Spleen (tissue), 11 donors: ENCODE results near the gene LRRC56. TPM values are rescaled to one million over a fixed set of nuclear protein-coding genes. Genes with fewer than 3 reads are reported as not detected.

Experiments used
- DNase-seq: peaks from one replicate; pipeline ENCODE4 v3.0.0-alpha.2; 2020
- H3K27ac ChIP-seq, 8 donors: fragments of 200-600 bp; sonication (generic) in 7 of 8; 1 replicate in 4 of 8; 2 replicates in 4 of 8; pipeline versions ENCODE4 v1.5.0 to v1.8.0; 2016 to 2021; ENCODE audit warnings: inconsistent platforms in 4 of 8, mild to moderate bottlenecking in 4 of 8, moderate library complexity in 1 of 8
- H3K27me3 ChIP-seq, 7 donors: fragments of 200-600 bp; sonication (generic) in 6 of 7; replicated peaks in 1 of 7; 1 replicate in 4 of 7; 2 replicates in 3 of 7; pipeline versions ENCODE4 v1.5.0 to v1.8.0; 2016 to 2021; ENCODE audit warnings: inconsistent platforms in 3 of 7, mild to moderate bottlenecking in 1 of 7
- H3K36me3 ChIP-seq, 6 donors: fragments of 200-600 bp; sonication (generic) in 5 of 6; 1 replicate in 4 of 6; 2 replicates in 2 of 6; pipeline versions ENCODE4 v1.5.0 to v1.8.0; 2016 to 2021; ENCODE audit warnings: inconsistent platforms in 2 of 6
- H3K4me1 ChIP-seq, 6 donors: fragments of 200-600 bp; sonication (generic) in 5 of 6; 1 replicate in 3 of 6; 2 replicates in 3 of 6; pipeline versions ENCODE4 v1.5.0 to v1.8.0; 2016 to 2021; ENCODE audit warnings: inconsistent platforms in 3 of 6
- H3K4me3 ChIP-seq, 8 donors: fragments of 200-600 bp; sonication (generic) in 7 of 8; 1 replicate in 4 of 8; 2 replicates in 4 of 8; pipeline versions ENCODE4 v1.5.0 to v1.8.0; 2016 to 2021; ENCODE audit warnings: inconsistent platforms in 4 of 8, mild to moderate bottlenecking in 4 of 8, moderate library complexity in 2 of 8
- H3K9me3 ChIP-seq, 8 donors: fragments of 200-600 bp; sonication (generic) in 7 of 8; 1 replicate in 4 of 8; 2 replicates in 4 of 8; pipeline versions ENCODE4 v1.5.0 to v1.8.0; 2016 to 2021; ENCODE audit warnings: inconsistent platforms in 4 of 8
- POLR2A ChIP-seq, 3 donors: fragments of 450-650 bp; IDR thresholded peaks; one replicate each; pipeline ENCODE4 v1.5.1; 2017; ENCODE audit warnings: antibody characterized with exemption in 3 of 3, mild to moderate bottlenecking in 1 of 3
- POLR2AphosphoS5 ChIP-seq, 3 donors: sonication (generic); formaldehyde crosslinking; IDR thresholded peaks; one replicate each; pipeline ENCODE4 v1.5.1; 2017; ENCODE audit warnings: antibody characterized with exemption in 3 of 3
- WGBS, 5 donors: extraction: QIAGEN DNeasy Blood & Tissue Kit in 3 of 5; methylation state at CpG; one replicate each; pipeline versions ENCODE4 v1.1.5 to v1.1.7; 2013 to 2018; 5-methylcytosine and 5-hydroxymethylcytosine counted together
- intact Hi-C: fragments of 100-400 bp; cut with DNase I; formaldehyde crosslinking; loops from one replicate; pipeline ENCODE4 v1.15.0; 2023; ENCODE audit warnings: low total_unique reads
- polyA plus RNA-seq, 3 donors: library from polyadenylated mRNA; stranded (reverse); fragments of 200-250 nt; gene quantifications; one replicate each; pipeline ENCODE4 v1.2.1, GENCODE V29; 2013
- total RNA-seq, 7 donors: library from RNA; depleted of rRNA in 3 of 7; stranded (reverse); fragments of >200 nt in 3 of 7; fragmentation: NEBNext Ultra II Directional in 4 of 7; extraction: Animal tissue kit (Norgen Biotek cat#: 25700) in 4 of 7; gene quantifications; one replicate each; pipeline versions ENCODE4 v1.1.0 to v1.2.1, GENCODE V29; 2016 to 2021
- TF ChIP-seq, protein P1 (sequence below), 11 experiments: fragments of 200-600 bp in 7 of 11; fragments of 450-650 bp in 4 of 11; sonication (generic) in 4 of 11; IDR thresholded peaks in 8 of 11; conservative IDR thresholded peaks in 3 of 11; 1 replicate in 7 of 11; 2 replicates in 4 of 11; pipeline versions ENCODE4 v1.4.0 to v1.8.0; 2016 to 2021; ENCODE audit warnings: antibody characterized with exemption in 11 of 11, inconsistent platforms in 4 of 11, mild to moderate bottlenecking in 1 of 11
- donor health status: healthy with polysubstance abuse.
- donor health status: DM: no; HTN: no; CAD: no; lungs with moderate emphysema.
- donor health status: DM: no; HTN: no; CAD: no.
- donor health status: Bipolar disorder and iron deficiency.
- donor health status: healthy.
- donor health status: DM: no; HTN: no; CAD: no.
- donor health status: DM: yes; HTN: yes; CAD: no.

The LRRC56 gene
- total and polyA plus RNA-seq, 10 donors, result 1.0 to 4.6 (median 2.3) TPM

DNA sequence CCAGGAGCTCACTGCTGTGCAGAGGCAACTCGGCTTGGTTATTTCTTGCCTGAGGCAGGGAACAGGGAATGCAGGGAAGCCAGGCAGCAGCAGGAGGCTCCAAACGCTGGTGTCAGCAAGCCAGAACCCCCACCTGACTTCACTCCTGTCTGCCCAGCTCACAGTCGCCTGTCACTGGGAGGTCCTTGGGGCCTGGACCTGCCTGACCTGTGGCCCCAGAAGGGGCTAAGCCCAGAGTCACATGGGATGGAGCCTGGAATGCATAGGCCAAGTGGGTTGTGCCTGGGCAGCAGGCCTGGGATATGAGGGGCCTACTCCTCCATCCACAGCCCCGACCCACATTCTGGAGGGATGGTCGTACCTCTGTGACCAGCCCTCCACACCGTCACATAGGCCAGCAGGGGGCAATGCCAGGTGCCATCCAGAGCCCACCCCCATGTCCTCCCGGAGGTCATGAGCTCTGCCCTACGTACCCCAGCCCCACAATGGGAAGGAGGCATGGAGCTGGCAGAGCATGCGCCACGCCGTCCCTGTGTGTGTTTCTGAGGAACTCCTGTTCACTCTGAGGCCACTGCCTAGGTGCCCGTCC, 28.7 kb downstream of the LRRC56 start:
- H3K27me3 ChIP-seq, result peaks cover 0 to 20% (median 0%) of the 10 kb centered on the region in 7 donors
- intact Hi-C loops, result no loop called here
- TF ChIP-seq POLR2A (IDR thresholded peaks at IDR 0.05), result no peak
- TF ChIP-seq, protein P1, sequence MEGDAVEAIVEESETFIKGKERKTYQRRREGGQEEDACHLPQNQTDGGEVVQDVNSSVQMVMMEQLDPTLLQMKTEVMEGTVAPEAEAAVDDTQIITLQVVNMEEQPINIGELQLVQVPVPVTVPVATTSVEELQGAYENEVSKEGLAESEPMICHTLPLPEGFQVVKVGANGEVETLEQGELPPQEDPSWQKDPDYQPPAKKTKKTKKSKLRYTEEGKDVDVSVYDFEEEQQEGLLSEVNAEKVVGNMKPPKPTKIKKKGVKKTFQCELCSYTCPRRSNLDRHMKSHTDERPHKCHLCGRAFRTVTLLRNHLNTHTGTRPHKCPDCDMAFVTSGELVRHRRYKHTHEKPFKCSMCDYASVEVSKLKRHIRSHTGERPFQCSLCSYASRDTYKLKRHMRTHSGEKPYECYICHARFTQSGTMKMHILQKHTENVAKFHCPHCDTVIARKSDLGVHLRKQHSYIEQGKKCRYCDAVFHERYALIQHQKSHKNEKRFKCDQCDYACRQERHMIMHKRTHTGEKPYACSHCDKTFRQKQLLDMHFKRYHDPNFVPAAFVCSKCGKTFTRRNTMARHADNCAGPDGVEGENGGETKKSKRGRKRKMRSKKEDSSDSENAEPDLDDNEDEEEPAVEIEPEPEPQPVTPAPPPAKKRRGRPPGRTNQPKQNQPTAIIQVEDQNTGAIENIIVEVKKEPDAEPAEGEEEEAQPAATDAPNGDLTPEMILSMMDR (IDR thresholded peaks at IDR 0.05 in 8 of 11, conservative IDR thresholded peaks at IDR 0.05 in 3 of 11), result no peak
- TF ChIP-seq POLR2AphosphoS5 (IDR thresholded peaks at IDR 0.05), result peak in 1 of 3 donors; percentile 28
- H3K27ac ChIP-seq, result no peak overlapping the region
- 85 to 91% (median 87%) methylated on average over 9 to 12 of the region's 12 CpGs for WGBS, 5 donors
- no peaks in the 10 kb centered on the region for H3K9me3 ChIP-seq
- peak; percentile 75 for DNase-seq
- no peak overlapping the region for H3K4me3 ChIP-seq
- peaks cover 12 to 47% (median 30%) of the 10 kb centered on the region in 6 donors for H3K4me1 ChIP-seq
- H3K36me3 ChIP-seq, result peaks cover 0 to 22% (median 3%) of the 10 kb centered on the region in 6 donors

DNA sequence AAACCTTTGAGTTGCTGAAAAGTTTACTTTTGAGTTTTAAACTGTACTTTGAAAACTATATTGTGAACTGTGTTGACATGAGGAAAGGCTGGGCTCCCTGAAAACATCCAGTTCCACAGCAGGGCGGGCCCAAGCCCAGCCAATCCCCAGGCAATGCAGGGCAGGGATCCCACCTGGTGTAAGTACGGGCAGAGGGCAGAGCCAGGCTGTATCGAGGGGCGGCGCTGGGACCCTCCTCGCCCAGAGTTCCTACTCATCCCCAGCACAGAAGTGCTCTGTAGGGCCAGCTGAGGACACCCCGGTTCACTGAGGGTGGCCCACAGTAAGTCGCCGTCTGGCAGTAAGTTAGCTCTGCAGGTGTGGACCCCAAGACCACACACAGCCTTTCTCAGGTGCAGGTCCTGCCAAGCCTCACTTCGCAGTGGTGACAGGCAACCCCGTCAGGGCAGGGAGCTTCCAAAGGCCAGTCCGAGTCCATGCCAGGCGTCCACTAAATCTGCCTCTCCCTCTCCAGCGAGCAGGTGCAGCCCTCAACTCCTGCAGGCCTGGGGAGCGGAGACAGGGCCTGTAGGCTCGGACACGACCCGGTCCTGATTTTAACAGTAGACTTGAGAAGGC, 29.8 kb downstream of the LRRC56 start:
- Histone ChIP-seq H3K27ac (peak overlapping the region in 3 of 8 donors; percentile 61 to 88 (median 83)), H3K27me3 (peaks cover 0 to 20% (median 0%) of the 10 kb centered on the region in 7 donors), H3K4me3 (no peak overlapping the region), H3K4me1 (peaks cover 5 to 36% (median 19%) of the 10 kb centered on the region in 6 donors), H3K36me3 (peaks cover 0 to 21% (median 3%) of the 10 kb centered on the region in 6 donors), H3K9me3 (no peaks in the 10 kb centered on the region)
- TF ChIP-seq POLR2AphosphoS5 (IDR thresholded peaks at IDR 0.05), result no peak
- TF ChIP-seq POLR2A (IDR thresholded peaks at IDR 0.05), result no peak
- TF ChIP-seq, protein P1 (IDR thresholded peaks at IDR 0.05 in 8 of 11, conservative IDR thresholded peaks at IDR 0.05 in 3 of 11), result no peak
- peak; percentile 78 for DNase-seq
- WGBS, 5 donors, result 91 to 98% (median 95%) methylated on average over 9 to 18 of the region's 18 CpGs
- intact Hi-C loops, result no loop called here

DNA sequence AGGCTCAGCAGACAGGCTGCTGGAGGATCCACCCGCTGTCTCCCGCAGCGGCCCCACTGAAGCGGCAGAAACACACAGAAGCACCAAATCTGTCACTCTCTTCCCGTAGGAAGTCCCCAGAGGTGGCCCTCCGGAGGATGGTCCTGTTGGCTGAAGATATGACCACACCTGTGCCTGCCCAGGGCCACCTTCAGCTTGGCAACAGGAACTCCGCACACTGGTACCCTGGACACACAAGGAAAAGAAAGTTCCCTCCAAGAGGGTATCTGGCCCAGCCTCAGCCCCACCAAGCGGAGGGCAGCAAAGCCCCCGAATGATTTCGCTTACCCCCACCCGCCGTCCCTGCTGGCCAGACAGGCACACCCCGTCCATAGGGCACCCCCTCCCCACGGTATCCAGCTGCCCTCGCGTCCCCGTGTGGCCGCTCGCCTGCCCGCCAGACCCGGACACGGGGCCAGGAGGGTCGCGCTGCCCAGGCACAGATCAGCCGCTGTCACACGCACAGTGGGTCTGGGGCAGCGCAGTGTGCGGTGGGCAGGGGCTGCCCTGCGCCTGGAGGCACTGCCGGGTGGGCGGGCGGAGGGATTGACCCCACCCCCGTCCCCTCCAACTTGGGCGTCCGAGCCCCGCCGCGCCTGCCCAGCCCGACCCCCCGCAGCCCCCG, 30.4 kb downstream of the LRRC56 start:
- Histone ChIP-seq H3K4me3 (peak overlapping the region; percentile 16 to 82 (median 53)), H3K4me1 (peaks cover 5 to 29% (median 14%) of the 10 kb centered on the region in 6 donors), H3K27ac (peak overlapping the region; percentile 38 to 88 (median 66)), H3K27me3 (peaks cover 0 to 20% (median 0%) of the 10 kb centered on the region in 7 donors), H3K9me3 (no peaks in the 10 kb centered on the region), H3K36me3 (peaks cover 0 to 15% (median 3%) of the 10 kb centered on the region in 6 donors)
- no peak for TF ChIP-seq POLR2A (IDR thresholded peaks at IDR 0.05)
- no peak for TF ChIP-seq POLR2AphosphoS5 (IDR thresholded peaks at IDR 0.05)
- peak; percentile 87 for DNase-seq
- WGBS, 5 donors, result 27 to 49% (median 35%) methylated on average over 16 to 41 of the region's 41 CpGs
- intact Hi-C loops, result no loop called here

DNA sequence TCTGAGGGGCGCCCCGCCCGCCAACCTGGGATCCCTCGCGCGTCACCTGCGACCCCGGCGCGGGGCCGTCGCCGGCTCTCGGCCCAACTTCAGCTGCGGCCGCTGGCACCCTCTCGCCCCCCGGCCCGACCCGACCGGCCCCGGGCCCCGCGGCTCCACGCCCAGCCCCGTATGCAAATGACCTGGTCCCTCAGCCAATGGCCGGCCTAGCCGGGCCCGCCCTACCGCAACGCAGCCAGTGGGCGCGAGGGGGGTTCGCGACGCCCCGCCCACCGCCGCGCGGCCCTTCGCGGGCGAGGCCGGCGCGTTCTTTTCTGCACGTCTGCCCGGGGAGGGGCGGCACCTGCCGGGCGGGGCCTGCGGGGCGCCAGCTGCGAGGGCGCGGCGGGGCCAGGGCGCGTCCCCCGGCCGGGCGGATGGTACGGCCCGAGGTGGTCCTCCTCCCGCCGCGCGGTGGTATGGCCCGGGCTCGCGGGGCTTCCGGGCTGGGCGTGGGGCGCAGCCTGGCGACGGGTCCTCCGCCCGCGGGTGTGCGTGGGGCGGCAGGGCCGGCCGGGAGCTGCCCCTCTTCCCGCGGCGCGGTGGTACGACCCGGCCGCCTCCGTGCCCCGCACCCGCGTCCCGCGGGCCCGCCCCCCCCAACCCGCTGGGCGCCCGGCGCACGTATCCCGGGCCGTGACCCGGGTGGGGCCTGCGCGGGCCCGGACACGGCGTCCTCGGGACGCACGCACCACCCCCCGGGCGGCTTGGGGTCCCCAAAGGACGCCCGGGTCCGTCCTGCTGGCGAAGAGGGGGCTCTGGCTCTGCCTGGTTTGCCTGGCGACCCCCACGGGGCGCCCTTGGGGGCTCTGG, 31.2 kb downstream of the LRRC56 start:
- no peaks in the 10 kb centered on the region for H3K9me3 ChIP-seq
- TF ChIP-seq POLR2A (IDR thresholded peaks at IDR 0.05) (peak in 1 of 3 donors; percentile 8), POLR2AphosphoS5 (IDR thresholded peaks at IDR 0.05) (peak; percentile 74 to 81 (median 76))
- TF ChIP-seq, protein P1 (IDR thresholded peaks at IDR 0.05 in 8 of 11, conservative IDR thresholded peaks at IDR 0.05 in 3 of 11), result peak in 1 of 11 experiments; percentile 21
- peaks cover 0 to 23% (median 0%) of the 10 kb centered on the region in 7 donors for H3K27me3 ChIP-seq
- H3K4me3 ChIP-seq, result peak overlapping the region; percentile 34 to 82 (median 53)
- 0 to 3% (median 1%) methylated on average over 1 to 123 of the region's 123 CpGs for WGBS, 5 donors
- peaks cover 5 to 26% (median 14%) of the 10 kb centered on the region in 6 donors for H3K4me1 ChIP-seq
- peaks cover 0 to 7% (median 0%) of the 10 kb centered on the region in 6 donors for H3K36me3 ChIP-seq
- intact Hi-C loops, result no loop called here
- peak overlapping the region; percentile 60 to 88 (median 75) for H3K27ac ChIP-seq
- DNase-seq, result peak; percentile 97
